OCI-LY1 (cell line): ENCODE results near the gene CYYR1.

Experiments
- EZH2 ChIP-seq: fragments of 200-600 bp; sonication (generic), shearing (Covaris generic); IDR thresholded peaks from 2 replicates; pipeline ENCODE4 v1.8.0; 2017; ENCODE audit warnings: borderline replicate concordance, mixed run types, mild to moderate bottlenecking, antibody characterized with exemption, low read length, moderate library complexity, mixed read lengths
- TF ChIP-seq, protein P1 (sequence below): fragments of 200-600 bp; sonication (generic), shearing (Covaris generic); IDR thresholded peaks from 2 replicates; pipeline ENCODE4 v1.5.1; 2017; ENCODE audit warnings: mild to moderate bottlenecking, antibody characterized with exemption, low read length, moderate library complexity, mixed read lengths

DNA sequence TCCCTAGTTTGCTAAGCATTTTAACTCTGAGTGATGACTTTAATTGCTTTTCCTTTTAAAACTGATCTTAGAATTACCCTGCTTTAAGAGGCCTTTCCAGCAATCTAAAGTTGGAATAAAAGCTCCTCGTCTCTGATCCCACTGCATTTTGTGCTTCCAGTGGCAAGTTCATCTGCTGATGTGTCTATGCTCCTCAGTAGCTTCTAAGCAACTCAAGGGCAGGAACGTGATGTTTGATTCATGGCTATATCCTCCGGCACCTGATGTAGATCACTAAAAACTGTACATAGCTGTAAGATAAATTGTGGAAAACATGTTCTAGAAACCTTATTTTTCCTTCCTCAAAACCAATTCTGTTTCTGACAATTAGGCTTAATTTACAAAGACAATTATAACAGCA, 12.5 kb downstream of the CYYR1 start:
- TF ChIP-seq, protein P1, sequence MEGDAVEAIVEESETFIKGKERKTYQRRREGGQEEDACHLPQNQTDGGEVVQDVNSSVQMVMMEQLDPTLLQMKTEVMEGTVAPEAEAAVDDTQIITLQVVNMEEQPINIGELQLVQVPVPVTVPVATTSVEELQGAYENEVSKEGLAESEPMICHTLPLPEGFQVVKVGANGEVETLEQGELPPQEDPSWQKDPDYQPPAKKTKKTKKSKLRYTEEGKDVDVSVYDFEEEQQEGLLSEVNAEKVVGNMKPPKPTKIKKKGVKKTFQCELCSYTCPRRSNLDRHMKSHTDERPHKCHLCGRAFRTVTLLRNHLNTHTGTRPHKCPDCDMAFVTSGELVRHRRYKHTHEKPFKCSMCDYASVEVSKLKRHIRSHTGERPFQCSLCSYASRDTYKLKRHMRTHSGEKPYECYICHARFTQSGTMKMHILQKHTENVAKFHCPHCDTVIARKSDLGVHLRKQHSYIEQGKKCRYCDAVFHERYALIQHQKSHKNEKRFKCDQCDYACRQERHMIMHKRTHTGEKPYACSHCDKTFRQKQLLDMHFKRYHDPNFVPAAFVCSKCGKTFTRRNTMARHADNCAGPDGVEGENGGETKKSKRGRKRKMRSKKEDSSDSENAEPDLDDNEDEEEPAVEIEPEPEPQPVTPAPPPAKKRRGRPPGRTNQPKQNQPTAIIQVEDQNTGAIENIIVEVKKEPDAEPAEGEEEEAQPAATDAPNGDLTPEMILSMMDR, result no peak
- TF ChIP-seq EZH2, result no peak
